ENCODE data around the gene RAD1. TPM values are rescaled to one million over a fixed set of nuclear protein-coding genes. Genes with fewer than 3 reads are reported as not detected.

RAD1 gene
- polyA plus RNA-seq, 1 donor from 2014 or later: 37.2 TPM

DNA sequence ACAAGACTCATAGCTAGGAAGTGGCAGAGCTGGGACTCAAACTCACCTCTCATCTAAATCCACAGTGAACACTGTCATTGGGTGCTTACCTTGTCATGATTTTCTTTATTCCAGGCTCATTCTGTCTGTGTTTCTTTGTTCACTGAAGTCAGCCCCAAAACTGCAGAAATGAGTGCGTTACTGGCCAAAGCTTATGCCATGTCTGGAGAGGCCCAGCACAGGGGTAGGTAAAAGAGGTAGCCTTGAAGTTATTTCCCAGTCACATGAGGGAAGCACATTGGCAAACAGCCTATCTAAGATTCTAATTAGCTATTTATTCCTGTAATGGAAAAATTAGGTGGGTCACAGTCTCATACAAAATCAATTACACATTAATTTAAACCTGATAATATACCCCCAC is 46.5 kb downstream of the RAD1 start:
- H3K9ac ChIP-seq (ENCODE audit: low read length): no peak overlapping the region
- H3K79me2 ChIP-seq (replicated peaks; ENCODE audit: insufficient read depth, low read length): no peaks in the 10 kb centered on the region
- no peaks in the 10 kb centered on the region for H3K9me2 ChIP-seq (ENCODE audit: insufficient read depth, low read length)
- no peaks in the 10 kb centered on the region for H3K36me3 ChIP-seq (ENCODE audit: insufficient read depth, low read length)
- peaks cover 7% of the 10 kb centered on the region for H3K9me3 ChIP-seq (ENCODE audit: low read length)
- H3F3A ChIP-seq (ENCODE audit: insufficient read depth, low read length, poor library complexity, severe bottlenecking): no peaks in the 10 kb centered on the region
- no peak for TF ChIP-seq TAF1 (IDR thresholded peaks at IDR 0.05; ENCODE audit: low read depth)
- no peak for TF ChIP-seq EZH2 (IDR thresholded peaks at IDR 0.05; ENCODE audit: borderline replicate concordance, insufficient read depth, low read length, poor library complexity, severe bottlenecking)
- TF ChIP-seq POLR2AphosphoS5 (IDR thresholded peaks at IDR 0.05): no peak
- TF ChIP-seq EP300 (conservative IDR thresholded peaks at IDR 0.05; ENCODE audit: poor library complexity, severe bottlenecking): no peak
- TF ChIP-seq RAD21 (conservative IDR thresholded peaks at IDR 0.05): no peak
- no peak for TF ChIP-seq SMC3 (conservative IDR thresholded peaks at IDR 0.05; ENCODE audit: poor library complexity)
- TF ChIP-seq, protein P1, sequence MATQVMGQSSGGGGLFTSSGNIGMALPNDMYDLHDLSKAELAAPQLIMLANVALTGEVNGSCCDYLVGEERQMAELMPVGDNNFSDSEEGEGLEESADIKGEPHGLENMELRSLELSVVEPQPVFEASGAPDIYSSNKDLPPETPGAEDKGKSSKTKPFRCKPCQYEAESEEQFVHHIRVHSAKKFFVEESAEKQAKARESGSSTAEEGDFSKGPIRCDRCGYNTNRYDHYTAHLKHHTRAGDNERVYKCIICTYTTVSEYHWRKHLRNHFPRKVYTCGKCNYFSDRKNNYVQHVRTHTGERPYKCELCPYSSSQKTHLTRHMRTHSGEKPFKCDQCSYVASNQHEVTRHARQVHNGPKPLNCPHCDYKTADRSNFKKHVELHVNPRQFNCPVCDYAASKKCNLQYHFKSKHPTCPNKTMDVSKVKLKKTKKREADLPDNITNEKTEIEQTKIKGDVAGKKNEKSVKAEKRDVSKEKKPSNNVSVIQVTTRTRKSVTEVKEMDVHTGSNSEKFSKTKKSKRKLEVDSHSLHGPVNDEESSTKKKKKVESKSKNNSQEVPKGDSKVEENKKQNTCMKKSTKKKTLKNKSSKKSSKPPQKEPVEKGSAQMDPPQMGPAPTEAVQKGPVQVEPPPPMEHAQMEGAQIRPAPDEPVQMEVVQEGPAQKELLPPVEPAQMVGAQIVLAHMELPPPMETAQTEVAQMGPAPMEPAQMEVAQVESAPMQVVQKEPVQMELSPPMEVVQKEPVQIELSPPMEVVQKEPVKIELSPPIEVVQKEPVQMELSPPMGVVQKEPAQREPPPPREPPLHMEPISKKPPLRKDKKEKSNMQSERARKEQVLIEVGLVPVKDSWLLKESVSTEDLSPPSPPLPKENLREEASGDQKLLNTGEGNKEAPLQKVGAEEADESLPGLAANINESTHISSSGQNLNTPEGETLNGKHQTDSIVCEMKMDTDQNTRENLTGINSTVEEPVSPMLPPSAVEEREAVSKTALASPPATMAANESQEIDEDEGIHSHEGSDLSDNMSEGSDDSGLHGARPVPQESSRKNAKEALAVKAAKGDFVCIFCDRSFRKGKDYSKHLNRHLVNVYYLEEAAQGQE (IDR thresholded peaks at IDR 0.05; ENCODE audit: borderline replicate concordance): no peak
- TF ChIP-seq, protein P2, sequence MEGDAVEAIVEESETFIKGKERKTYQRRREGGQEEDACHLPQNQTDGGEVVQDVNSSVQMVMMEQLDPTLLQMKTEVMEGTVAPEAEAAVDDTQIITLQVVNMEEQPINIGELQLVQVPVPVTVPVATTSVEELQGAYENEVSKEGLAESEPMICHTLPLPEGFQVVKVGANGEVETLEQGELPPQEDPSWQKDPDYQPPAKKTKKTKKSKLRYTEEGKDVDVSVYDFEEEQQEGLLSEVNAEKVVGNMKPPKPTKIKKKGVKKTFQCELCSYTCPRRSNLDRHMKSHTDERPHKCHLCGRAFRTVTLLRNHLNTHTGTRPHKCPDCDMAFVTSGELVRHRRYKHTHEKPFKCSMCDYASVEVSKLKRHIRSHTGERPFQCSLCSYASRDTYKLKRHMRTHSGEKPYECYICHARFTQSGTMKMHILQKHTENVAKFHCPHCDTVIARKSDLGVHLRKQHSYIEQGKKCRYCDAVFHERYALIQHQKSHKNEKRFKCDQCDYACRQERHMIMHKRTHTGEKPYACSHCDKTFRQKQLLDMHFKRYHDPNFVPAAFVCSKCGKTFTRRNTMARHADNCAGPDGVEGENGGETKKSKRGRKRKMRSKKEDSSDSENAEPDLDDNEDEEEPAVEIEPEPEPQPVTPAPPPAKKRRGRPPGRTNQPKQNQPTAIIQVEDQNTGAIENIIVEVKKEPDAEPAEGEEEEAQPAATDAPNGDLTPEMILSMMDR (IDR thresholded peaks at IDR 0.05; ENCODE audit: poor library complexity, severe bottlenecking): no peak
- TF ChIP-seq MXI1 (conservative IDR thresholded peaks at IDR 0.05; ENCODE audit: poor library complexity, severe bottlenecking): no peak
- no peaks in the 10 kb centered on the region for H4K20me1 ChIP-seq (ENCODE audit: insufficient read depth)
- no peak overlapping the region for H2AFZ ChIP-seq (ENCODE audit: low read depth, low read length)
- no peak overlapping the region for H3K4me3 ChIP-seq (ENCODE audit: low read length)
- H3K27me3 ChIP-seq (ENCODE audit: insufficient read depth, low read depth, low read length): no peaks in the 10 kb centered on the region
- H3K4me2 ChIP-seq (ENCODE audit: low read length): no peak overlapping the region
- no peak overlapping the region for H3K27ac ChIP-seq (ENCODE audit: low read length)

DNA sequence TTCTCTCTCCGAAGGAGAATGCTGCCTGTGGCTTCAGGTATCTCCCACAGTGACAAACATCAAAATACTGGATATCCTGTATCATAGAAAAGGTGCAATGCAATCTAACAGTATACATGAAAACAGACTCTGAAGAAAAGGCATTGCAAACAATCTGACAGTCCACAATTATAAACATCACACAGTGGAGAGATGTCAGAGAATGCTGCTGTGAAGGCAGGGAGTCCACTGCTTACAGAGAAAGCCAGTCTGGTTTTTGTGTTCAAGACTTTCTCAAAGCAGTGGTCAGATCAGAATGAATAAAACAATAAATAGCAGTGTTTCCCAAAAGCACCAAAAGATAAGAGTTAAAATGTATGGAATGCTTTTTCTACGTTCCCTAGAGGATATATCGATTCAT is 47.6 kb downstream of the RAD1 start:
- Histone ChIP-seq H3K9ac (ENCODE audit: low read length) (no peak overlapping the region), H3F3A (ENCODE audit: insufficient read depth, low read length, poor library complexity, severe bottlenecking) (no peaks in the 10 kb centered on the region), H3K27me3 (ENCODE audit: insufficient read depth, low read depth, low read length) (no peaks in the 10 kb centered on the region), H3K4me2 (ENCODE audit: low read length) (no peak overlapping the region), H3K9me3 (ENCODE audit: low read length) (peaks cover 7% of the 10 kb centered on the region), H4K20me1 (ENCODE audit: insufficient read depth) (no peaks in the 10 kb centered on the region), H3K36me3 (ENCODE audit: insufficient read depth, low read length) (no peaks in the 10 kb centered on the region), H2AFZ (ENCODE audit: low read depth, low read length) (no peak overlapping the region), H3K9me2 (ENCODE audit: insufficient read depth, low read length) (no peaks in the 10 kb centered on the region), H3K4me3 (ENCODE audit: low read length) (no peak overlapping the region), H3K79me2 (replicated peaks; ENCODE audit: insufficient read depth, low read length) (no peaks in the 10 kb centered on the region), H3K27ac (ENCODE audit: low read length) (no peak overlapping the region)
- TF ChIP-seq, protein P1 (IDR thresholded peaks at IDR 0.05; ENCODE audit: borderline replicate concordance): no peak
- TF ChIP-seq RAD21 (conservative IDR thresholded peaks at IDR 0.05) (no peak), POLR2AphosphoS5 (IDR thresholded peaks at IDR 0.05) (peak; percentile 14), EZH2 (IDR thresholded peaks at IDR 0.05; ENCODE audit: borderline replicate concordance, insufficient read depth, low read length, poor library complexity, severe bottlenecking) (no peak), TAF1 (IDR thresholded peaks at IDR 0.05; ENCODE audit: low read depth) (no peak), MXI1 (conservative IDR thresholded peaks at IDR 0.05; ENCODE audit: poor library complexity, severe bottlenecking) (no peak)
- TF ChIP-seq, protein P2 (IDR thresholded peaks at IDR 0.05; ENCODE audit: poor library complexity, severe bottlenecking): no peak
